ENCODE measurements around the gene IGF2BP2. TPM values are rescaled to one million over a fixed set of nuclear protein-coding genes. Genes with fewer than 3 reads are reported as not detected.

The IGF2BP2 gene
- total and polyA plus RNA-seq, 8 donors = 3.2 to 17.0 (median 6.6) TPM

DNA sequence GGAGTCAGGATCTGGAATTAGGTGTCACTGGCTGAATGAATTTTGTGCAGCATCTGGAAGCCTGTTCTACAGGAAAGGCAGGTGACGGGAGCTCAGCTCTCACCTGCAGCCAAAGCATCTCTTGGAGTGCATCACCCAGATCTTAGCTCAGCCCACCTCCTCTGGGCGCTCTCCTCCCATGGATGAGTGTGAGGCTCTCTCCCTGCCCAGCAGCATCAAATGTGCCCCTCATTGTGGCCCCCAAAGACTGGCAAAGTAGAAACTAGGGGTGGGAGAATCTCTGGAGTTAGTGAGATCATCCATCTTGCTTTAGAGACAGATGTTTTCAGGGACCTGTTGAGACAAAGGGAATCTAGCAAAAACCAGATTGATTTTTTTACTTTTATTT lies 170.1 kb downstream of the IGF2BP2 start:
- ATAC-seq = no peak
- intact Hi-C loops (cut with DNase I) = no loop called here
- H3K36me3 ChIP-seq = no peaks in the 10 kb centered on the region

GRCh38 chr3:185653949-185654757 lies 170.7 kb downstream of the IGF2BP2 start:
- TF ChIP-seq CTCF (IDR thresholded peaks at IDR 0.05) = no peak
- H3K36me3 ChIP-seq = no peaks in the 10 kb centered on the region
- H3K9me3 ChIP-seq = no peaks in the 10 kb centered on the region
- 69 to 72% methylated on average over 12 of the region's 12 CpGs for WGBS, 2 donors
- no peaks in the 10 kb centered on the region for H3K27me3 ChIP-seq
- no peak for ATAC-seq
- no peak overlapping the region for H3K27ac ChIP-seq
- H3K4me3 ChIP-seq = no peak overlapping the region
- FAIRE-seq = no peak
- DNase-seq = no peak
- intact Hi-C loops (cut with DNase I) = no loop called here
- no peaks in the 10 kb centered on the region for H3K4me1 ChIP-seq

More for the DNA sequence above, 170.1 kb downstream of the IGF2BP2 start:
- FAIRE-seq = no peak
- no peak overlapping the region for H3K4me3 ChIP-seq
- no peaks in the 10 kb centered on the region for H3K27me3 ChIP-seq
- 86 to 91% methylated on average over 2 of the region's 2 CpGs for WGBS, 2 donors
- H3K27ac ChIP-seq = no peak overlapping the region
- TF ChIP-seq CTCF (IDR thresholded peaks at IDR 0.05) = no peak
- H3K4me1 ChIP-seq = no peaks in the 10 kb centered on the region
- H3K9me3 ChIP-seq = no peaks in the 10 kb centered on the region
- DNase-seq = no peak

- TF ChIP-seq CTCF (IDR thresholded peaks at IDR 0.05) = no peak
- no peaks in the 10 kb centered on the region for H3K36me3 ChIP-seq
- 92 to 96% methylated on average over 9 of the region's 9 CpGs for WGBS, 2 donors
- H3K4me1 ChIP-seq = no peaks in the 10 kb centered on the region
- intact Hi-C loops (cut with DNase I) = no loop called here
- ATAC-seq (no peak), FAIRE-seq (no peak), DNase-seq (no peak)
- H3K9me3 ChIP-seq = no peaks in the 10 kb centered on the region
- no peaks in the 10 kb centered on the region for H3K27me3 ChIP-seq
- no peak overlapping the region for H3K4me3 ChIP-seq
- H3K27ac ChIP-seq = no peak overlapping the region
Observed at GRCh38 chr3:185651971-185652370, 172.9 kb downstream of the IGF2BP2 start.

DNA sequence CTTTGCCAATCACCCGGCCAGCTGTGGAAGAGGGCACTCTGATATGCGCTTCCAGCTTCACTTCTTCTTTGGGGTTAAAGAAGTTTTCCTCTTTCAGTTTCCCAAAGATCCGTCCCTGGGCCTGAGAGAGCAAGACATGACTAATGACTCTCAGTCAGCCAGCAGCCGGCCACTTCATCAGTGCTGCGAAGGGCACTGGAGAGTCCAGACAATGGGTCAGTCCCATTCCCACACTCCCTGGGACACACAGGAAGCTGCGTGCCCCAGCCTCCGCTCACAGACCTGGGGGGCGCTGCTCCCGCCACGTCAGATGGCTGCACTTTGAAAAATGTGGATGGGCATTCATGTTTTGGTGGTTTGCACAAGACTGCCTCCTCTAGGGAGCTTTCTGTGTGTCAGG lies 175.4 kb downstream of the IGF2BP2 start:
- Histone ChIP-seq H3K27me3 (no peaks in the 10 kb centered on the region), H3K4me1 (no peaks in the 10 kb centered on the region), H3K4me3 (no peak overlapping the region), H3K27ac (no peak overlapping the region), H3K9me3 (no peaks in the 10 kb centered on the region), H3K36me3 (no peaks in the 10 kb centered on the region)
- intact Hi-C loops (cut with DNase I) = no loop called here
- ATAC-seq = no peak
- FAIRE-seq = no peak
- no peak for DNase-seq
- TF ChIP-seq CTCF (IDR thresholded peaks at IDR 0.05) = no peak
- WGBS, 2 donors = 89 to 91% methylated on average over 10 of the region's 10 CpGs

GRCh38 chr3:185648396-185648795 lies 176.4 kb downstream of the IGF2BP2 start:
- no peak for ATAC-seq
- DNase-seq = no peak
- TF ChIP-seq CTCF (IDR thresholded peaks at IDR 0.05) = no peak
- 95 to 97% methylated on average over 4 of the region's 4 CpGs for WGBS, 2 donors
- H3K4me3 ChIP-seq = no peak overlapping the region
- no peaks in the 10 kb centered on the region for H3K27me3 ChIP-seq
- FAIRE-seq = no peak
- no peaks in the 10 kb centered on the region for H3K4me1 ChIP-seq
- H3K9me3 ChIP-seq = no peaks in the 10 kb centered on the region
- no peak overlapping the region for H3K27ac ChIP-seq
- no peaks in the 10 kb centered on the region for H3K36me3 ChIP-seq
- intact Hi-C loops (cut with DNase I) = no loop called here
